Measurements from ENCODE around the gene LIPT2. TPM values are rescaled to one million over a fixed set of nuclear protein-coding genes. Genes with fewer than 3 reads are reported as not detected.

The LIPT2 gene
- total and polyA plus RNA-seq, 10 of the 15 experiments (the other 5 are each of a cell fraction or from before 2014, with no cell fraction given): 0.69 to 7.5 (median 3.8) TPM

- in situ Hi-C loops (cut with MboI): no loop called here
- ChIA-PET CTCF (interaction anchor here (0.6 to 0.8 kb wide), 2 partner anchors 19 to 21 kb away, joined by 3 to 4 read pairs; no protein-coding TSS in a partner anchor), SMC1A (ENCODE audit: uncharacterized antibody, unreplicated experiment) (no interaction called here), POLR2A (interaction anchor here (0.6 kb wide), 1 partner anchor 1412 kb away, joined by 8 read pairs; no protein-coding TSS in a partner anchor), RAD21 (ENCODE audit: unreplicated experiment) (no interaction called here)
- DNase-seq (ENCODE audit: low read depth, low spot score) (no peak), FAIRE-seq (no peak), ATAC-seq (no peak)
- intact Hi-C loops (cut with micrococcal nuclease; ENCODE audit: unreplicated experiment): no loop called here
- Histone ChIP-seq H3K9me3 (replicated peaks; ENCODE audit: control insufficient read depth, insufficient read depth, low read length) (no peaks in the 10 kb centered on the region), H3K4me2 (ENCODE audit: control insufficient read depth, insufficient read depth) (no peak overlapping the region), H3K36me3 (ENCODE audit: control insufficient read depth in 2 of 2, insufficient read depth in 2 of 2, low read length in 1 of 2) (no peaks in the 10 kb centered on the region), H3K79me2 (ENCODE audit: control insufficient read depth, insufficient read depth, low read length) (no peaks in the 10 kb centered on the region), H3K27me3 (replicated peaks in 1 of 2; ENCODE audit: control insufficient read depth in 2 of 2, insufficient read depth in 2 of 2, low read length in 1 of 2) (peaks cover 3 to 9% of the 10 kb centered on the region in 2 experiments; a peak in 2 of 4 replicates), H3K27ac (ENCODE audit: control insufficient read depth, insufficient read depth) (no peak overlapping the region), H4K20me1 (ENCODE audit: control insufficient read depth, insufficient read depth) (no peaks in the 10 kb centered on the region; the same call in 1 of the 2 replicates), H3K4me3 (no peak overlapping the region), H3K9ac (ENCODE audit: control insufficient read depth, insufficient read depth, low read length) (no peak overlapping the region), H2AFZ (ENCODE audit: control insufficient read depth, low read depth, low read length) (no peak overlapping the region), H3K4me1 (ENCODE audit: control insufficient read depth, insufficient read depth, low read length) (no peaks in the 10 kb centered on the region)
- no TSS peak for BruUV-seq (replicated peaks)
- WGBS (ENCODE audit: insufficient coverage, insufficient replicate concordance, low lambda C conversion rate, missing lambda C conversion rate): 0% methylated on average over 1 of the region's 1 CpG
- TF ChIP-seq USF2 (IDR thresholded peaks at IDR 0.05; ENCODE audit: borderline replicate concordance, low read depth, low read length): no peak
- no peak for TF ChIP-seq TCF12 (IDR thresholded peaks at IDR 0.05; ENCODE audit: low read depth, low read length)
- TF ChIP-seq MTA2 (IDR thresholded peaks at IDR 0.05; ENCODE audit: low read depth): no peak
- no peak for TF ChIP-seq IRF3 (IDR thresholded peaks at IDR 0.05)
- no peak for TF ChIP-seq LARP7 (IDR thresholded peaks at IDR 0.05)
These were observed 24.6 kb downstream of the LIPT2 start for GRCh38 chr11:74468936-74469335.

GRCh38 chr11:74468521-74468920 is 25.0 kb downstream of the LIPT2 start:
- intact Hi-C loops (cut with micrococcal nuclease; ENCODE audit: unreplicated experiment) (no loop called here), in situ Hi-C loops (cut with MboI) (no loop called here)
- Histone ChIP-seq H3K9ac (ENCODE audit: control insufficient read depth, insufficient read depth, low read length) (no peak overlapping the region), H3K4me2 (ENCODE audit: control insufficient read depth, insufficient read depth) (no peak overlapping the region), H3K27me3 (replicated peaks in 1 of 2; ENCODE audit: control insufficient read depth in 2 of 2, insufficient read depth in 2 of 2, low read length in 1 of 2) (peaks cover 3 to 9% of the 10 kb centered on the region in 2 experiments; a peak in 2 of 4 replicates), H3K36me3 (ENCODE audit: control insufficient read depth in 2 of 2, insufficient read depth in 2 of 2, low read length in 1 of 2) (no peaks in the 10 kb centered on the region), H3K4me3 (no peak overlapping the region), H3K79me2 (ENCODE audit: control insufficient read depth, insufficient read depth, low read length) (no peaks in the 10 kb centered on the region), H3K27ac (ENCODE audit: control insufficient read depth, insufficient read depth) (no peak overlapping the region), H2AFZ (ENCODE audit: control insufficient read depth, low read depth, low read length) (no peak overlapping the region), H3K4me1 (ENCODE audit: control insufficient read depth, insufficient read depth, low read length) (no peaks in the 10 kb centered on the region), H3K9me3 (replicated peaks; ENCODE audit: control insufficient read depth, insufficient read depth, low read length) (no peaks in the 10 kb centered on the region), H4K20me1 (ENCODE audit: control insufficient read depth, insufficient read depth) (no peaks in the 10 kb centered on the region)
- ChIA-PET CTCF (no interaction called here), RAD21 (ENCODE audit: unreplicated experiment) (no interaction called here), POLR2A (no interaction called here), SMC1A (ENCODE audit: uncharacterized antibody, unreplicated experiment) (no interaction called here)
- FAIRE-seq (no peak), ATAC-seq (no peak), DNase-seq (ENCODE audit: low read depth, low spot score) (no peak)
- no TSS peak for BruUV-seq (replicated peaks)
- no peak for TF ChIP-seq TAF1 (IDR thresholded peaks at IDR 0.05; ENCODE audit: borderline replicate concordance, low read depth, low read length)
- TF ChIP-seq NFXL1 (IDR thresholded peaks at IDR 0.05; ENCODE audit: borderline replicate concordance): no peak
- no peak for TF ChIP-seq CEBPB (IDR thresholded peaks at IDR 0.05; ENCODE audit: borderline replicate concordance in 1 of 2, low read depth in 2 of 2, low read length in 2 of 2)
- no peak for TF ChIP-seq BCL3 (IDR thresholded peaks at IDR 0.05; ENCODE audit: borderline replicate concordance, insufficient read depth, low read depth, low read length, poor library complexity, severe bottlenecking)
- no peak for TF ChIP-seq USF2 (IDR thresholded peaks at IDR 0.05; ENCODE audit: borderline replicate concordance, low read depth, low read length)

Measured in GM12878 (cell line).